NK-92 treated with Interleukin-12 subunit alpha and Interleukin-12 subunit beta, amount 100 ng/mL, for 24 hours (cell line): Measurements from ENCODE around the gene RALGPS1.

Source experiments
- DNase-seq: peaks from one replicate; lab custom pipeline; 2025; lab: John Stamatoyannopoulos, UW

Gene RALGPS1

DNA sequence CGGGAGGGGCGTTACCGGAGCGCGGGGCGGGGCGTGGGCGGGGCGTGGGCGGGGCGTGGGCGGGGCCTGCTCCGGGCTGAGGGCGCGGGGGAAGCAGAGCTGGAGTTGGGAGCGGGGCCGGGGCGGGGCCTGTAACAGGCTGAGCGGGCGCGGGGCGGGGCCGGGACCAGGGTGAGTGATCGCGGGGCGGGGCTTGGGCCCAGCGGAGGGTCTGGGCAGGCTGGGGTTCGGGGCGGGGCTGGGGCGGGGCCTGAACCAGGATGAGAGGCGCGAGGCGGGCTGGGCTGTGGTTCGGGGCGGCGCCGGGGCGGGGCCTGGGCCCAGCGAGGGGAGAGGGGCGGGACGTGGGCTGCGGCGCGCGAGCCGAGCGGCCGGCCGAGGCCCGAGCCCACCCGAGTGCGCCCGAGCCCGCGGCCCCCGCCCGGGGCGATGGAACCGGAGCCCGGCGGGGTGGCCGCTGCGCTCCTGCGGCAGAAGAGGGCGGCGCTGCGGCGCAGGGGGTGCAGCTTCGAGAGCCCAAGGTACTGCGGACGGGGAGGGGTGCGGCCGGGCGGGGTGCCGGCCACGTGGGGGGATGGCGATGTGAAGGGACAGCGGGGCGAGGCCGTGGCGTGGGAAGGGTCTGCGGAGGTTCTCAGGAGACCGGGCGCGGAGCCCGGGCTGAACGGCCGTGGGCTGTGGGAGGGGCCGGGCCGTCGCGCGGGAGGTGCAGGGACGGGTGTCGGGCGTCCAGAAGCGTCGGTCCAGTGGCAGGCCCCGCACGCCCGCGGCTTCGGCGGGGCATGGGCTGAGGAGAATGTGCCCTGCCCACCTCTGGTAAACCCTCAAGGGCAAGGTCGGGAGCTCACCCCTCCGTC is 310.5 kb downstream of the RALGPS1 start:
- DNase-seq, result no peak

DNA sequence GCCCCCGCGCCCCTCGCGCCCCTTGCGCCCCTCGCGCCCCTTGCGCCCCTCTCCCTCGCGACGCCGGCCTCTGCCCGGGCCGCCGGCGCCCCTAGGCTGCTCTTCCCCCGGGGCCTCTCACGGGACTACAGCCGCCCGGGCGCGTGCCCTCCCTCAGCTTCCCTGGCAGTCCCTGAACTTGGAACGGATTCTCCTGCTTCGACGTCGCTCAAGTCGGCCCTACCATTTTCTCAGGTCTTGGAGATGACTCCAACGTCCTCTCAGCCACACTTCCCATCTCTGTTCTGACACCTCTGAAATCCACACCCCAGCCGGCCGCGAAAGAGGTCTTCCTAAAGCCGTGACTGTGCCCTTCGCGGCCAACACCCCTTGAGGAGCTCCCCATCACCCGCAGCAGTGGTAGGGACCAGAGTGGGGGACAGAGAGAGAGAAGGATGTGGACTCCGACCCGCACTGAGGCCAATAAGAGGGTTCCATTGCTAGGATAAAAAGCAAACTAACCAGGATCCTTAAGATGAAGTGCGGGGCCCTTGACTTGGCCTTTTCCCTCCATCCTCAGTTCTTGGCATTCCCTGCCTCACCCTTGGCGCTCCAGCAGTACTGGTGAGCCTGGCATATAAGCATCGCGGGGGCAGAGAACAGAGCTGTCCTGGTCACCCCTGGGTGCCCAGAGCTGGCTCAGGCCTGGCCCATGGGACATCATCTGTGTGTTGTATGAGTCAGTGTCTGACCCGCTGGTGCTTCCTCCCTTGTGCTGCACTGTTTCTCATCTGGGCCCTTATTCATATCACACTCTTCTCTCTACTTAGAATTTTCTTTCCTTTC is 311.4 kb downstream of the RALGPS1 start:
- no peak for DNase-seq

DNA sequence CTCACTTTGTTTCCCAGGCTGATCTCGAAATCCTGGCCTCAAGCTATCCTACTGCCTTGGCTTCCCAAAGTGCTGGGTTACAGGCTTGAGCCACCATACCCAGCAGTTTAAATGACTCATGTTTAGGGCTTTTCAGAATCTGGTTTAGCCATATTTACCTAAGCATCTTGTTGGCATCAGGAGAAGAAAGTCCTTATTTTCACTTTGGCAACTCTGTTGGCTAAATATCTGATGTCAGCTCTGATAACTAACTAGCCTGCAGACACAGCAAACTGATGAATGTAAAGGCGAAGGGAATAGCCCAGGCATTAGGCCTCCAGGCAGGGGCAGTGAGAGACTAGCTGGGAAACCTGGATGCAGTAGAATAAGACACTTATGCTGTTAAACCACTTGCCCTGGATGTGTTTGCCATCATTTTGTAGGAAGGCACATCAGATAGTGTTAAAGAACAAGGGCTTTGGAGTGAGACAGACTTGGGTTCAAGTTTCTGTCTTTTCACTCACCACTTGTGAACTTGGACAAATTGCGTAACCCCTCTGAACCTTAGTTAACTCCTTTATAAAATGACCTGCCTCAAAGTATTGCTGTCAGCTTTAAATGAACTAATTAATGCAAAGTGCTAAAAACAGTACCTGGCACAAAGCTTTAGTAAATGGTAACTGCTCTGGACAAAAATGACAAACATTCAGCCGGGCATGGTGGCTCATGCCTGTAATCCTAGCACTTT is 315.3 kb downstream of the RALGPS1 start:
- DNase-seq, result no peak

DNA sequence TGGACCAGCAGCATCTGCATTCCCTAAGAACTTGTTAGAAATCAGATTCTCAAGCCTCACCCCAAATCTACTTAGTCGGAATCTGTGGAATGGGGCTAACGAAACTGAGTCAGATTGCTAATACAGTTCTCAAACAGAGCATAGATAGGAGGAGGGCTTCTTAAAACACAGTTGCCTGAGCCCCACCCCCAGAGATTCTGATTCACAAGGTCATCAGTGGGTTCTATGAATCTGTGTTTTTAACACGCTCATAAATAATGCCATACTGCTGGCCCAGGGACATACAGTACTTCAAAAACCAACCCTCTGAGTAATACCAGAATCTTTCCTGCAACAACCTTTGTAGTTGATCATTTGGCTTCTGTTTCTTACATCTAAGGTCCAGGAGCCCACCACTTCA is 317.1 kb downstream of the RALGPS1 start:
- no peak for DNase-seq

DNA sequence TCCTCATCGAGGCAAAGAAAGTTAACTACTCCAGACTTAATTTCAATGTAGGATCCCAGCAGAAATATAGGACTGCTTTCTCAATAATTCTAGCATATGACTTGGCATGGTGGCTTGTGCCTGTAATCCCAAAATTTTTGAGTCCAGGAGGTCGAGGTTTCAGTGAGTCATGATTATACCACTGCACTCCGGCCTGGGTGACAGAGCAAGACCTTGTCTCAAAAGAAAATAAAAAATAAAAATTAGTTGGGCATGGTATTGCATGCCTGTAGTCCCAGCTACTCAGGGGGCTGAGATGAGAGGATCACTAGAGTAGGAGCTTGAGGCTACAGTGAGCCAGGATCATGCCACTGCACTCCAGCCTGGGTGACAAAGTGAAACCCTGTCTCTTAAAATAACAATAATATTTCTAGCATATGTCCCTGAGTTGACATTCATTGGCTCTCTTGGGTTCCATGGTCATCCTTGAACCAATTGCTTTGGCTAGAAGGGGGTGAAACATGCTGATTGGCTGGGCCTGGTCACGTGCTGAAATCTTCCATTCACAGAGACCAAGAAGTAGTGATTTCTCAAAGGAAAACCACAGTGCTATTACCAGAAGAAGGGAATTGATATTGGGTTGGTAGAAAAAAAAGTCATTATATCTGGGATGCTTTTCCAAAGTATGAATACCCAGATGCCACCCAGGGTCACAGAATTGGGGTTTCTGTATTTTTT is 318.4 kb downstream of the RALGPS1 start:
- DNase-seq, result no peak

DNA sequence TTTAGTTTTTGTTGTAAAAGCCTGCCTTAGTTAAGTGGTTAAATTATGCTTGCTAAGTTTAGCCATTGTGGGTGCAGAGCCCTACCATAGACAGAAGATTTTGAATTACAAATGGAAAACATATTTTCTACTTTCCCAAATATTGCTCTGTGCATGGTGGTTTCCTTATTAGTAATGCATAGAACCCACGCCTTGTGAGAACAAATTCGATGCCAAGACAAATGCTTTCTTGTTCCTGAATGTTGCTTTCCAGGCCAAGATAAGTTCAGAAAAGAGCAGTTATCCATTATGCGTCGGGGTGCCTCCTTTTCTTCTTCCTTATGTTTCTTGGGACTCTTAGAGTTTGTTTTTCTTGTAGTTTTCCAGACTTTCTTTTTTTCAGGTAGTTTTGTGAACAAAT is 319.0 kb downstream of the RALGPS1 start:
- no peak for DNase-seq

DNA sequence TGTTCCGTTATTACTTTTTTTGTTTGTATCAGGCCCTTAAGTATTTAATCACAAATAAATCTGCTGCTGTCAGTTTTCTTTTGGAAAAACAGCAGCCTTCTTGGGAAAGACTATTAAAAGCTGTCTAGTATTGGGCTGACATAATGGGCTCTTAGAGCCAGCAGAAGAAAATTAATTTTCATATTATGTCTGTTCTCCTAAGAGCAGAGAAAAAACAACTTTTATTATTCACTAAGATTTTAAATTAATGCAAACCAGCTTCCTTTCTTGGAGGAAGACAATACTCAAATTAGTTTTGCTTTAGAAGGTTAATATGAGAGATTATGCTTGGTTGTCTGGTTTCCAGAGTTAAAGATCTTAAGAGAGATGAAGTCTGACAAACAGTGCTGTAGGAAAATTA is 319.4 kb downstream of the RALGPS1 start:
- DNase-seq, result no peak

DNA sequence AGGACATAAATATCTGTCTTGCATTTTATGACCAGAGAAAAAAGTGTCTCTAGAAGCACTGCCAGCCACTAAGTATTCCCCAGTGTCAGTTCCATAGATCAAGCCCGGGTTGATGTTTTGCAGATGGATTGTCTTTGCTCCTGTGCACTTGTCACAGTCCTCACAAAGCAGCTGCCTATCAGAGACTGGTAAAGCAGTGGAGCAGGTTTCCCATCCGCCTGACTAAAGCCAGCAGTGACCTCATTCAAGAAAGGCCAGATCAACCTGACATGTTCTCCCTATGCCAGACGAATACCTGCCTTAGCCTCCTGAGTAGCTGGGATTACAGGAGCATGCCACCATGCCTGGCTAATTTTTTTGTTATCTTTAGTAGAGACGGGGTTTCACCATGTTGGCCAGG is 323.2 kb downstream of the RALGPS1 start:
- no peak for DNase-seq

DNA sequence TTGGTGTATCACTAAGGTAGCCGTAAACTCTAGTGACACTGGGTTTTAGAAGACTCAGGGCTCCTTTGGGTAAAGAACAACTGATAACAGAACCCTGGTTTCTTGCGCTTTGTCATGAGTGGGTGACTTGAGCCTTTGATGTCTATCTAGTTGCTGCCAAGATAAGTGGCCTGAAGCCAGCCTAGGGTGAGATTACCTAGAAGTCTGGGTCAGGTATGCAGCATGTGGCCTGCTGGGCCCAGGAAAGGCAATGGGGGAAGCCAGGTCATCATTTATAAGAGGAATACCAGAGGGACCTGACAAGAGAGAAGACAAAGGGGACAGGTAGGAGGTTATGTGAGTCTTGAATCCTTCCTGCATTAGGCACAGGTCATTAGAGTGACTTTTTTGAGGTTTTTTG is 326.8 kb downstream of the RALGPS1 start:
- DNase-seq, result no peak

DNA sequence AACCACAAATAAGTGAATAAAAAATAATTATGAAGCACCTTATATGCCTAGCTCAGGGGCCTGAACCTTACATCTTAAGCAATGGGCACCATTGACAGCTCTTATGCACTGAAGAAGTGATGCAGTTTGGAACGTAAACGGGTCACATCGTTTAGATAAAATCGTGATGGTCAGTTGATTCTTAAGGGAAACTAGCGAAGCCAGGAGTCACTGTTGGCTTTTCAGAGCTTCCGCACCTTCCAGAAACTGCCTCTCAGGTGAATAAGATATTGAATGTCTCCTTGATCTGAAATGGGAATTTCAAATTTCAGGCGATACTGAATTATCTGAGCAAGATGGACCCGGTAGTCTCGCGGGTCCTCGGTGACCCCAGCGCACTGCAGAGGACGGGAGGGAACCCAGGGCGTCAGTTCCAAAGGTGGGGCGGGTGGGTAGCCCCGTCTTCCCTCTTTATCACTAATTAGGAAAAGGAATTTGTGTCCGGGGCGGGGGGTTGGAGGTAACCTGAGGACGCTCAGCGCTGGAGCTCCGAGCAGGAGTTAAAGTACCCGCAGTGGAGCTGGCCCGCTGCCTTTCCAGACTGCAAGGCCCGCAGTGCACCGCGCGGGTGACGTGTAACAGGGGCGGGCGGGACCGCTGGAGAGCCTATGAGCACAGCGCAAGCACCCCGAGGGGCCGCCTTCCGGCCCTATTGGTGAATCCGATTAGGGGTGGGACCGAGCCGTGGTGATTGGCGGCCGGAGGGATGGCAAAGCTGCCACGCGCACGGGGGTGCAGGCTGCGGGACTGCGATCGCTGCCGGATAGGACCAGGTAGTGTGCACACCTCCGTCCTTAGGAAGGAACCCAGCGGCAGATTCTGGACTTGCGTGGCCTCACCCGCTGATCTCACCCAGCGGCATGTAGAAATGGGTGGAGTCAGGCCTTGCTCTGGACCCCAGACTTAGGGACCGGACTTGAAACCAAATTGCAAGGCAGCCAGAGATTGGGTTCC is 330.3 kb downstream of the RALGPS1 start:
- peak; percentile 88 for DNase-seq

DNA sequence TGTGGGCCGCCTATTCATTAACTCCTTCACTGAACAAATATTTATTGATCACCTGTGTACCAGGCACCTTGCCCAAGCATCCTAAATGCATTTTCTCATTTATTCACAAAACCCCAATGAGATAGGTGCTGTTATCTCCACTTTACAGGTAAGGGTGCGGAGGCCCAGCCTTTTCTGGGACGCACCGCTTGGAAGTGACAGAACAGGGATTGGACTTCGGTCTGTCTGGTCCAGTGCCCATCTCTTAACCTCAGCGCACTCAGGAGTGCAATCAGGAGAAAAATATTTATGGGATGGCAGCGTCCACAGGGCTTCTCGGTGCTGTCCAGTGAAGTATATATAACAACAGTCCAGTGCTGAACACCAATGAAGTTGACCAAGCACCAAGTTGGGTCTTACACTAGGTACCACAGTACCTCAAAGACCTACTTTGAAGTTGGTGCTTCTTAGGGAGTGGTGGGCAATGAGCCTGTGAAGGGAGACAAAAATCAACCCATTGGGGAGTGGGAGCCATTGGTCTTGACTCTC is 331.1 kb downstream of the RALGPS1 start:
- no peak for DNase-seq

DNA sequence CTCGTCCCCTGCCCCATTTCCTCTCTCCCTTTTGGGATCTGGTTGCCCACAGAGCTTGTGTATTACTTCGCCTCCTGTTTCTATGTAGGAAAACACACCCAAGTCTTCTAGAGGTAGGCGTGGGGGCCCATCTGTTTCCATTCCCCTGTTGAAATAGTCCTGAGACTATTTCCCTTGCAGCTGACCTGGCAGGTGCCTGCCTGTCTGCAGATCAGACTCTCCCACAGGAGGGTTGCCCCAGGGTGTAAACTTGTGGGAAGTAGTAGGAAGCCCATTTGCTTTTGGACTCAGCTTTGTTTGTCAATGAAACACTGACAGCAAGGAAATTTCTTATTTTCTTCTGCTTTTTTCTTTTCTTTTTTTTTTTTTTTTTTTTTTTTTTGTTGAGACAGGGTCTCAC is 333.7 kb downstream of the RALGPS1 start:
- no peak for DNase-seq

DNA sequence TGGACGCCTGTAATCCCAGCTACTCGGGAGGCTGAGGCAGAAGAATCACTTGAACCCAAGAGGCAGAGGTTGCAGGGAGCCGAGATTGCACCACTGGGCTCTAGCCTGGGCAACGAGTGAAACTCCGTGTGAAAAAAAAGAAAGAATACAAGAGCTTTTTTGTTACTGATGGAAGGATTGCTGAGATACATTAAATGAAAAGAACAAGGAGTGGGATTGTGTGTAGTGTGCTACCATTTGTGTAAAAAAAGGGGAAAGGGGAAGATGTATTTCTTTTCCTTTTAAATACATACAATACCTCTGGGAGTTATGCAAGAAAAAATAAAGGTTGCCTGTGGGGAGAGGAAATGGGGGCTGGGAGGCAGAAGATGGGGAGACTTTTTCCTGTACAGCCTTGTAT is 335.3 kb downstream of the RALGPS1 start:
- DNase-seq, result no peak

DNA sequence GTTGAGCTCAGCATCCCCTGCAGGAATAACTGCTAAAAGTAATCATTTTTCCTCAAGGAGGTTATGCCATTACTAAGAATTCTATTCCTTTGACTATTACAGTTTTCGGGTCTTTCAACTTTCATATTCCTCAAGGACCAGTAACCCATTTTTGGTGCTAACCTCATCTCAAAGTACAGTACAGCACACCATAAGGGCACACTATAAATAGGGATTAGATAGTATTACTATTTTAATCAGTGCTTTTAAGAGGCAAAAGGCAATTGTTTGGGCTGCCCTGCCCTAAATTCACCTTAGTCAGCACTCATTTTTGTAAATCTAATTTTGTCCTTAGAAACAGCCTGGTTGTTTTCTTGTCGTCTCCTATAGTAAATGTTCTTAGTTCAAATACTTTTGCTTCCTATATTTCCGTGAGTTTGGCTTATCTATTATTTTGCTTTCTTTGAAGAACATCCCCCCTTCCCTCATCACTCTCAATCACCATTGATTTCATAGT is 336.4 kb downstream of the RALGPS1 start:
- no peak for DNase-seq

DNA sequence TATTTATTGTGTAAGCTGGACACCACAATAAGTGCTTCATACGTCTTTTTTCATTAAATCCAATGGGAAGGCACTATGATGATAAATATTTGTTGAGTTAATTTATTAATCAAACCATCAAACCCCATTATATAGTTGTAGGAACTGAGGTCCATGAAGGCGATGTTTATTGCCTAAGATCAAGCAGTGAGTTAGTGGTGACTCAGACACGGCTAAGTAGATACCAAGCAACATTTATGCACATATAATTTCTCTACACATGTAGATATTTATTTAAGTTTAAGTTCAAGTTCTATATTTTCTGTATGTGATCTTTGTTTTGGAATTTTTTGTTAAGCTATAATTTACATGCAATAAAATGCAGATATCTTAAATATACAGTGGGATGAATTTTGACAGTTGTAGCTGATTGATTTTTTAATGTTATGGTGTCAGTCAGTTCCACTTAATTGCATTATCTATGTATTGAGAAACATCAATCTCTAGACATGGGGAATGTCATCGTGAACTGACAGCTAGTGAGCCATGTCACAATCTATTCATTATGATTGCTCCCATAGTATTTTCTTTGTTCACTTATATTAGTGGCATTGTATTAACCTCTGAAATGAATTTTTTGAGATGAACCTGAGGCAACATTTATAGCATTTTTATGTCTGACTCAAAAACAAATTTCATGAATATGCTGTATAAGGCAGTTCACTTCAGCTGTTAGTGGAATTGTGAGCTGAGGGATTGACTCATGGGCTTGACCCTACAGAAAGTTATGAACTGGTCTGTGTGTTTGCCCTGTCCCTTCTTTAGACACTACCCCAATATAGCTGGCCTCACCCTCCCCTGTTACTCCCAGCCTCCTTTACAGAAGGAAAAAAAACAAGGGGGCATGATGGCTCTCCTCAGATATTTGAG is 338.1 kb downstream of the RALGPS1 start:
- DNase-seq, result no peak

DNA sequence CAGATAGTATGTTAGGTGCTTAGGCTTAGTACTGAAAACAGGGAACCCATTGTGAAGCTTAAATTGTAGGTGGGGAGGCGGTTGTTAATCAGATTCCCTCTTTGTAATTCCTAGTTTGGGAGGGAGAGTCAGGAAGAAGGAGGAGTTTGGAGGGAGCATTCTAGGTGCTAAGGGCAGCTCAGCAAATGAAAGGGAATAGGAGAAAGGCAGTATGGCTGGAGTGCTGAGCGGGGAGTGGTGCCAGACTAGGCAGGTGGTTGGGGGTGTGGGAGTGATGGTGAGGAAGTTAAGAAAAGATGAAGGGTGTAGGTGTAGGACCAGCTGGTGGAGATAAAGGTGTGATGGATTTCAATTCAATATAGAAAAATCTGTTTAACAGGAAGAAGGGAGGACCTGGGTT is 338.9 kb downstream of the RALGPS1 start:
- no peak for DNase-seq

DNA sequence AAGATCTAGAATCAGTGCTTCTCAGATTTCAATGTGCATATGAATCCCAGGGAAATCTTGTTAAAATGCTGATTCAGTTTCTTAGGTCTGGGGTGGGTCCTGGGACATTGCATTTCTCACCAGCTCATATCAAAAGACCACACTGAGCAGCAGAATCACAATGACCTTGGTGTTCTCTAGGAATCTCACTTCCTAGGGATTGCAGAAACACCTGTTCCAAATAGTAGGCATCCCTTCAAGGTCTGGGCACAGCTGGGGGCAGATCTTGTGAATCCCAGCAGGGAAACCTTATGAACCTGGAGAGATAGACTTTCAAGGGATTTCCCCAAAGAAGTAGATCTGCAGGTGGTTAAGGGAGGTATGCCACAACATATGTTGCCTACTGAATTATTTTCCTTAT is 341.1 kb downstream of the RALGPS1 start:
- no peak for DNase-seq

DNA sequence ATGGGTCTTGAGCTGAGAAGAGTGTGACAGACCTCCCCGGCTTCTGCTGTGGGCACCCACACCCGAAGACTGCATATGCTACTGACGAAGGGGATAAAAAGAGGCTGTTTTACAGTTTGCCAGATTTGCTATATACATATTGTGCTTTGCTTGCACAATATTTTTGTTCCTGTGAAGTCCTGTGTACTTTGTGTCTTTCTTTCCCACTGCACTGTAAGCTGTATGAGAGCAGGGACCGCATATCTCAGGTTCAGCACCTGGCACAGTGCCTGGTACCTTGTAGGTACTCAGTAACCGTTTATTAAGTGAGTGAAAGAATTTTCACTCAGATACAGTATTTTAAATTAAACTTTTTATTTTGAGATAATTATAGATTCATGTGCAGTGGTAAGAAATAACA is 341.7 kb downstream of the RALGPS1 start:
- no peak for DNase-seq
